Measurements from ENCODE around the gene STAT4. TPM values are rescaled to one million over a fixed set of nuclear protein-coding genes. Genes with fewer than 3 reads are reported as not detected.

Gene STAT4
- total and polyA plus RNA-seq, 4 donors, result 0.85 to 7.9 (median 3.2) TPM

DNA sequence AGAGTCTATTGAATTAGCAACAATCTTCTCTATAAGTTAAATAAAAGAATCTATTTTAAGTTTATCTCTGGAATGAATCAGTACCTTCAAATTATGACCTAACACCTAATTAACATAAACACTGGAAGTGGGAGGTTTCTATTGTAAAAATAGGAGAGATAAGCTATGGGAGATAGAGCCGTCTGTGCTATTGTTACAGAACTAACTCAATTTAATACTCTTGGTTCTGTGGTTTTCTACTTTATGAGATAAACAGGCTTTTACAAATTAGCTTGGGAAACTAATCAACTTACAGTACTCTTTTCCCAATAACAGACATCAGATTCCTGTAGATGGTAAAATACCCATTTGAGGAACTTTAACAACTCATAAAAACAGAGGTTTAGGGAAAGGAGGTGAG is 111.2 kb downstream of the STAT4 start:
- Histone ChIP-seq H3K4me3 (ENCODE audit: low read depth in 1 of 3, low read length in 3 of 3) (no peak overlapping the region), H3K4me1 (ENCODE audit: control insufficient read depth in 4 of 4, insufficient read depth in 4 of 4, low read length in 3 of 4) (peaks cover 0 to 2% (median 0%) of the 10 kb centered on the region in 4 donors), H3K9ac (ENCODE audit: low read depth in 1 of 2, low read length in 2 of 2) (no peak overlapping the region), H3K27me3 (ENCODE audit: control insufficient read depth in 4 of 4, insufficient read depth in 4 of 4, low read length in 3 of 4) (no peaks in the 10 kb centered on the region), H3K36me3 (ENCODE audit: control insufficient read depth in 4 of 4, insufficient read depth in 3 of 4, low read depth in 1 of 4, low read length in 3 of 4) (peaks cover 0 to 7% (median 0%) of the 10 kb centered on the region in 4 donors), H3K9me3 (ENCODE audit: control insufficient read depth in 4 of 4, low read length in 3 of 4) (no peaks in the 10 kb centered on the region), H3K27ac (ENCODE audit: low read depth in 1 of 2, low read length in 2 of 2) (no peak overlapping the region)
- 87% methylated on average over 1 of the region's 1 CpG for WGBS
- DNase-seq (ENCODE audit: low spot score), result no peak
- TF ChIP-seq RAD21 (IDR thresholded peaks at IDR 0.05), result no peak
- no peak for TF ChIP-seq JUND (IDR thresholded peaks at IDR 0.05)
- no peak for TF ChIP-seq EGR1 (IDR thresholded peaks at IDR 0.05; ENCODE audit: low read depth in 2 of 2)

DNA sequence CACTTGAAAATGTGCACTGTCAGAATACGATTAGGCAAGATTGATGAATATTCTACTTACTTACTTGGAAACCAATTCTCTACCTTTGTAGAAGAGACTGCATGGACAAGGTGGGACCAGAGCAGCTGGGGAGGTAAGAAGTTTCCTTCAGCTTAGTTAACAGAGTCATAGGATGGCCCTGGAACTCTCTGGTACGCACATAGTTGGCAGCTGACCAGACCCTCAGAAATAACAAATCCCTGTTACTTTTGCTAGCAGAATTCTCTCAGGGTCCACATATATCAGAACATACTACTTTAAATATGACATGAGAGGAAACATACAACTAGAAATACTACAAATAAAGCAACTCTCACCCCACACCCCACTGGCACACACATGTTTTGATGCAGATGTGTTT is 112.1 kb downstream of the STAT4 start:
- TF ChIP-seq EGR1 (IDR thresholded peaks at IDR 0.05; ENCODE audit: low read depth in 2 of 2) (no peak), FOXA2 (IDR thresholded peaks at IDR 0.05) (no peak), SP1 (IDR thresholded peaks at IDR 0.05) (no peak), FOXA1 (IDR thresholded peaks at IDR 0.05) (no peak), RXRA (IDR thresholded peaks at IDR 0.05) (no peak), HNF4G (IDR thresholded peaks at IDR 0.05) (no peak), GABPA (IDR thresholded peaks at IDR 0.05 in 1 of 2, conservative IDR thresholded peaks at IDR 0.05 in 1 of 2) (no peak), JUND (IDR thresholded peaks at IDR 0.05) (no peak), HNF4A (conservative IDR thresholded peaks at IDR 0.05) (no peak), NR2F2 (IDR thresholded peaks at IDR 0.05) (no peak), RAD21 (IDR thresholded peaks at IDR 0.05) (no peak), TAF1 (conservative IDR thresholded peaks at IDR 0.05) (no peak), YY1 (IDR thresholded peaks at IDR 0.05) (no peak)
- TF ChIP-seq, protein P1, sequence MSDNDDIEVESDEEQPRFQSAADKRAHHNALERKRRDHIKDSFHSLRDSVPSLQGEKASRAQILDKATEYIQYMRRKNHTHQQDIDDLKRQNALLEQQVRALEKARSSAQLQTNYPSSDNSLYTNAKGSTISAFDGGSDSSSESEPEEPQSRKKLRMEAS (IDR thresholded peaks at IDR 0.05), result no peak
- TF ChIP-seq, protein P2, sequence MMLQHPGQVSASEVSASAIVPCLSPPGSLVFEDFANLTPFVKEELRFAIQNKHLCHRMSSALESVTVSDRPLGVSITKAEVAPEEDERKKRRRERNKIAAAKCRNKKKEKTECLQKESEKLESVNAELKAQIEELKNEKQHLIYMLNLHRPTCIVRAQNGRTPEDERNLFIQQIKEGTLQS (IDR thresholded peaks at IDR 0.05), result no peak
- TF ChIP-seq, protein P3, sequence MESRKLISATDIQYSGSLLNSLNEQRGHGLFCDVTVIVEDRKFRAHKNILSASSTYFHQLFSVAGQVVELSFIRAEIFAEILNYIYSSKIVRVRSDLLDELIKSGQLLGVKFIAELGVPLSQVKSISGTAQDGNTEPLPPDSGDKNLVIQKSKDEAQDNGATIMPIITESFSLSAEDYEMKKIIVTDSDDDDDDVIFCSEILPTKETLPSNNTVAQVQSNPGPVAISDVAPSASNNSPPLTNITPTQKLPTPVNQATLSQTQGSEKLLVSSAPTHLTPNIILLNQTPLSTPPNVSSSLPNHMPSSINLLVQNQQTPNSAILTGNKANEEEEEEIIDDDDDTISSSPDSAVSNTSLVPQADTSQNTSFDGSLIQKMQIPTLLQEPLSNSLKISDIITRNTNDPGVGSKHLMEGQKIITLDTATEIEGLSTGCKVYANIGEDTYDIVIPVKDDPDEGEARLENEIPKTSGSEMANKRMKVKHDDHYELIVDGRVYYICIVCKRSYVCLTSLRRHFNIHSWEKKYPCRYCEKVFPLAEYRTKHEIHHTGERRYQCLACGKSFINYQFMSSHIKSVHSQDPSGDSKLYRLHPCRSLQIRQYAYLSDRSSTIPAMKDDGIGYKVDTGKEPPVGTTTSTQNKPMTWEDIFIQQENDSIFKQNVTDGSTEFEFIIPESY (IDR thresholded peaks at IDR 0.05), result no peak
- TF ChIP-seq, protein P4, sequence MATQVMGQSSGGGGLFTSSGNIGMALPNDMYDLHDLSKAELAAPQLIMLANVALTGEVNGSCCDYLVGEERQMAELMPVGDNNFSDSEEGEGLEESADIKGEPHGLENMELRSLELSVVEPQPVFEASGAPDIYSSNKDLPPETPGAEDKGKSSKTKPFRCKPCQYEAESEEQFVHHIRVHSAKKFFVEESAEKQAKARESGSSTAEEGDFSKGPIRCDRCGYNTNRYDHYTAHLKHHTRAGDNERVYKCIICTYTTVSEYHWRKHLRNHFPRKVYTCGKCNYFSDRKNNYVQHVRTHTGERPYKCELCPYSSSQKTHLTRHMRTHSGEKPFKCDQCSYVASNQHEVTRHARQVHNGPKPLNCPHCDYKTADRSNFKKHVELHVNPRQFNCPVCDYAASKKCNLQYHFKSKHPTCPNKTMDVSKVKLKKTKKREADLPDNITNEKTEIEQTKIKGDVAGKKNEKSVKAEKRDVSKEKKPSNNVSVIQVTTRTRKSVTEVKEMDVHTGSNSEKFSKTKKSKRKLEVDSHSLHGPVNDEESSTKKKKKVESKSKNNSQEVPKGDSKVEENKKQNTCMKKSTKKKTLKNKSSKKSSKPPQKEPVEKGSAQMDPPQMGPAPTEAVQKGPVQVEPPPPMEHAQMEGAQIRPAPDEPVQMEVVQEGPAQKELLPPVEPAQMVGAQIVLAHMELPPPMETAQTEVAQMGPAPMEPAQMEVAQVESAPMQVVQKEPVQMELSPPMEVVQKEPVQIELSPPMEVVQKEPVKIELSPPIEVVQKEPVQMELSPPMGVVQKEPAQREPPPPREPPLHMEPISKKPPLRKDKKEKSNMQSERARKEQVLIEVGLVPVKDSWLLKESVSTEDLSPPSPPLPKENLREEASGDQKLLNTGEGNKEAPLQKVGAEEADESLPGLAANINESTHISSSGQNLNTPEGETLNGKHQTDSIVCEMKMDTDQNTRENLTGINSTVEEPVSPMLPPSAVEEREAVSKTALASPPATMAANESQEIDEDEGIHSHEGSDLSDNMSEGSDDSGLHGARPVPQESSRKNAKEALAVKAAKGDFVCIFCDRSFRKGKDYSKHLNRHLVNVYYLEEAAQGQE (IDR thresholded peaks at IDR 0.05), result no peak
- no peak overlapping the region for H3K4me3 ChIP-seq (ENCODE audit: low read depth in 1 of 3, low read length in 3 of 3)
- H3K9ac ChIP-seq (ENCODE audit: low read depth in 1 of 2, low read length in 2 of 2), result no peak overlapping the region
- no peaks in the 10 kb centered on the region for H3K4me1 ChIP-seq (ENCODE audit: control insufficient read depth in 4 of 4, insufficient read depth in 4 of 4, low read length in 3 of 4)
- WGBS, result 92% methylated on average over 2 of the region's 2 CpGs
- H3K27me3 ChIP-seq (ENCODE audit: control insufficient read depth in 4 of 4, insufficient read depth in 4 of 4, low read length in 3 of 4), result no peaks in the 10 kb centered on the region
- peaks cover 0 to 7% (median 0%) of the 10 kb centered on the region in 4 donors for H3K36me3 ChIP-seq (ENCODE audit: control insufficient read depth in 4 of 4, insufficient read depth in 3 of 4, low read depth in 1 of 4, low read length in 3 of 4)
- no peaks in the 10 kb centered on the region for H3K9me3 ChIP-seq (ENCODE audit: control insufficient read depth in 4 of 4, low read length in 3 of 4)
- DNase-seq (ENCODE audit: low spot score), result no peak
- H3K27ac ChIP-seq (ENCODE audit: low read depth in 1 of 2, low read length in 2 of 2), result no peak overlapping the region

Data from liver (tissue), 9 donors.